ENCODE measurements around the gene GLT8D1.

DNA sequence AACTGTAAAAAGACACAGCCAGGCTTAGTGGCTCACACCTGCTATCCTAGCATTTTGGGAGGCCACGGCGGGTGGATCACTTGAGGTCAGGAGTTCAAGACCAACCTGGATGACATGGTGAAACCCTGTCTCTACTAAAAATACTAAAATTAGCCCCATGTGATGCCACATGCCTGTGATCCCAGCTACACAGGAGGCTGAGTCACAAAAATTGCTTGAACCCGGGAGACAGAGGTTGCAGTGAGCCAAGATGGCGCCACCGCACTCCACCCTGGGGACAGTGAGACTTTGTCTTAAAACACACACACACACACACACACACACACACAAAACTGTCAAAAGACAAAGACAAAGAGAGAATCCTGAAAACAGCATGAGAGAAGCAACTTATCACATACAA is 18.3 kb upstream of the GLT8D1 start:
- TF ChIP-seq, protein P1, sequence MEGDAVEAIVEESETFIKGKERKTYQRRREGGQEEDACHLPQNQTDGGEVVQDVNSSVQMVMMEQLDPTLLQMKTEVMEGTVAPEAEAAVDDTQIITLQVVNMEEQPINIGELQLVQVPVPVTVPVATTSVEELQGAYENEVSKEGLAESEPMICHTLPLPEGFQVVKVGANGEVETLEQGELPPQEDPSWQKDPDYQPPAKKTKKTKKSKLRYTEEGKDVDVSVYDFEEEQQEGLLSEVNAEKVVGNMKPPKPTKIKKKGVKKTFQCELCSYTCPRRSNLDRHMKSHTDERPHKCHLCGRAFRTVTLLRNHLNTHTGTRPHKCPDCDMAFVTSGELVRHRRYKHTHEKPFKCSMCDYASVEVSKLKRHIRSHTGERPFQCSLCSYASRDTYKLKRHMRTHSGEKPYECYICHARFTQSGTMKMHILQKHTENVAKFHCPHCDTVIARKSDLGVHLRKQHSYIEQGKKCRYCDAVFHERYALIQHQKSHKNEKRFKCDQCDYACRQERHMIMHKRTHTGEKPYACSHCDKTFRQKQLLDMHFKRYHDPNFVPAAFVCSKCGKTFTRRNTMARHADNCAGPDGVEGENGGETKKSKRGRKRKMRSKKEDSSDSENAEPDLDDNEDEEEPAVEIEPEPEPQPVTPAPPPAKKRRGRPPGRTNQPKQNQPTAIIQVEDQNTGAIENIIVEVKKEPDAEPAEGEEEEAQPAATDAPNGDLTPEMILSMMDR (IDR thresholded peaks at IDR 0.05) = no peak
- TF ChIP-seq POLR2A (IDR thresholded peaks at IDR 0.05) (no peak), POLR2AphosphoS5 (IDR thresholded peaks at IDR 0.05) (no peak)

Measured in prostate gland (tissue), 2 donors.